HFFc6 (cell line): ENCODE measurements around the gene MYO15B. TPM values are rescaled to one million over a fixed set of nuclear protein-coding genes. Genes with fewer than 3 reads are reported as not detected.

Experiments
- DNase-seq: peaks from one replicate; pipeline ENCODE4 v3.0.0-alpha.2; 2018
- H3K27ac Mint-ChIP-seq: 2 replicates; pipeline ENCODE4 v1.8.0; 2020; ENCODE audit warnings: mild to moderate bottlenecking, mixed read lengths
- H3K27me3 Mint-ChIP-seq: 2 replicates; pipeline ENCODE4 v1.8.0; 2021; ENCODE audit warnings: mild to moderate bottlenecking, moderate library complexity, mixed read lengths; ENCODE audit not compliant: insufficient read depth
- H3K36me3 Mint-ChIP-seq: 2 replicates; pipeline ENCODE4 v1.8.0; 2021; ENCODE audit warnings: low read depth, mixed read lengths
- H3K4me1 Mint-ChIP-seq: 2 replicates; pipeline ENCODE4 v1.8.0; 2020; ENCODE audit warnings: low read depth, mixed read lengths
- H3K4me3 Mint-ChIP-seq: 2 replicates; pipeline ENCODE4 v1.8.0; 2020; ENCODE audit warnings: mild to moderate bottlenecking, moderate library complexity, mixed read lengths
- H3K9me3 Mint-ChIP-seq: 2 replicates; pipeline ENCODE4 v1.8.0; 2020; ENCODE audit warnings: mild to moderate bottlenecking, mixed read lengths
- CTCF ChIP-seq: fragments of 200-600 bp; sonication (generic); IDR thresholded peaks from 2 replicates; pipeline ENCODE4 v1.5.0; 2021; ENCODE audit warnings: antibody characterized with exemption, mild to moderate bottlenecking
- total RNA-seq, 6 experiments: library from RNA; stranded (reverse); fragmentation: NEBNext Ultra II Directional; extraction: Animal tissue kit (Norgen Biotek cat#: 25700); gene quantifications; 2 replicates in 1 of 6; 3 replicates in 5 of 6; pipeline ENCODE4 v1.2.3, GENCODE V29; 2021

The MYO15B gene
- total RNA-seq, 6 experiments from 2014 or later, result 0.25 to 0.74 (median 0.41) TPM; not detected in 2

- peaks cover 20% of the 10 kb centered on the region for H3K27me3 Mint-ChIP-seq
- no peaks in the 10 kb centered on the region for H3K9me3 Mint-ChIP-seq
- no peak overlapping the region for H3K4me3 Mint-ChIP-seq
- TF ChIP-seq CTCF, result no peak
- H3K36me3 Mint-ChIP-seq, result no peaks in the 10 kb centered on the region
- no peak overlapping the region for H3K27ac Mint-ChIP-seq
- no peak for DNase-seq
- no peaks in the 10 kb centered on the region for H3K4me1 Mint-ChIP-seq
Measured at GRCh38 chr17:75571197-75571884, 16.3 kb upstream of the MYO15B start.

- no peaks in the 10 kb centered on the region for H3K36me3 Mint-ChIP-seq
- no peaks in the 10 kb centered on the region for H3K9me3 Mint-ChIP-seq
- no peak for DNase-seq
- H3K27ac Mint-ChIP-seq, result no peak overlapping the region
- no peak for TF ChIP-seq CTCF
- H3K4me3 Mint-ChIP-seq, result no peak overlapping the region
- no peaks in the 10 kb centered on the region for H3K4me1 Mint-ChIP-seq
- H3K27me3 Mint-ChIP-seq, result peaks cover 18% of the 10 kb centered on the region
Measured at GRCh38 chr17:75571885-75572215, 15.8 kb upstream of the MYO15B start.

GRCh38 chr17:75572713-75573539 lies 14.7 kb upstream of the MYO15B start:
- DNase-seq, result no peak
- Mint-ChIP-seq H3K4me1 (no peaks in the 10 kb centered on the region), H3K4me3 (no peak overlapping the region), H3K9me3 (no peaks in the 10 kb centered on the region), H3K36me3 (no peaks in the 10 kb centered on the region), H3K27me3 (peaks cover 25% of the 10 kb centered on the region), H3K27ac (no peak overlapping the region)
- no peak for TF ChIP-seq CTCF

GRCh38 chr17:75573540-75573957 lies 14.1 kb upstream of the MYO15B start:
- Mint-ChIP-seq H3K9me3 (no peaks in the 10 kb centered on the region), H3K27me3 (peaks cover 23% of the 10 kb centered on the region), H3K4me3 (no peak overlapping the region), H3K36me3 (no peaks in the 10 kb centered on the region), H3K4me1 (no peaks in the 10 kb centered on the region), H3K27ac (no peak overlapping the region)
- no peak for TF ChIP-seq CTCF
- no peak for DNase-seq

GRCh38 chr17:75573994-75574393 lies 13.6 kb upstream of the MYO15B start:
- peaks cover 22% of the 10 kb centered on the region for H3K27me3 Mint-ChIP-seq
- H3K4me3 Mint-ChIP-seq, result no peak overlapping the region
- H3K4me1 Mint-ChIP-seq, result no peaks in the 10 kb centered on the region
- TF ChIP-seq CTCF, result no peak
- no peak overlapping the region for H3K27ac Mint-ChIP-seq
- no peak for DNase-seq
- H3K9me3 Mint-ChIP-seq, result no peaks in the 10 kb centered on the region
- no peaks in the 10 kb centered on the region for H3K36me3 Mint-ChIP-seq
